Glutamatergic neuron (in vitro differentiated cells): ENCODE data around the gene MMRN2. TPM values are rescaled to one million over a fixed set of nuclear protein-coding genes. Genes with fewer than 3 reads are reported as not detected.

Experiments
- DNase-seq: peaks from one replicate; pipeline ENCODE4 v3.0.0; 2022
- H3K27ac Mint-ChIP-seq: one replicate; pipeline ENCODE4 v1.8.0; 2020; ENCODE audit warnings: mild to moderate bottlenecking, mixed read lengths, inconsistent platforms; ENCODE audit not compliant: unreplicated experiment
- H3K27me3 Mint-ChIP-seq: one replicate; pipeline ENCODE4 v1.8.0; 2020; ENCODE audit warnings: mild to moderate bottlenecking, moderate library complexity, mixed read lengths, inconsistent platforms; ENCODE audit not compliant: unreplicated experiment
- H3K36me3 Mint-ChIP-seq: one replicate; pipeline ENCODE4 v1.8.0; 2020; ENCODE audit warnings: mild to moderate bottlenecking, mixed read lengths, inconsistent platforms; ENCODE audit not compliant: unreplicated experiment
- H3K4me1 Mint-ChIP-seq: one replicate; pipeline ENCODE4 v1.8.0; 2020; ENCODE audit warnings: mild to moderate bottlenecking, low read depth, mixed read lengths, inconsistent platforms; ENCODE audit not compliant: unreplicated experiment
- H3K4me3 Mint-ChIP-seq: one replicate; pipeline ENCODE4 v1.8.0; 2020; ENCODE audit warnings: mild to moderate bottlenecking, mixed read lengths, inconsistent platforms; ENCODE audit not compliant: unreplicated experiment
- H3K9me3 Mint-ChIP-seq: one replicate; pipeline ENCODE4 v1.8.0; 2020; ENCODE audit warnings: mild to moderate bottlenecking, moderate library complexity, mixed read lengths, inconsistent platforms; ENCODE audit not compliant: unreplicated experiment
- total RNA-seq: library from RNA; stranded (reverse); fragmentation: NEBNext Ultra II Directional; extraction: Animal tissue kit (Norgen Biotek cat#: 25700); gene quantifications from one replicate; pipeline ENCODE4 v1.2.1, GENCODE V29; 2021; ENCODE audit not compliant: unreplicated experiment
- TF ChIP-seq, protein P1 (sequence below): fragments of 200-600 bp; sonication (generic); IDR thresholded peaks from one replicate; pipeline ENCODE4 v1.5.0; 2021; ENCODE audit not compliant: partially characterized antibody, unreplicated experiment

Gene MMRN2
- total RNA-seq, 1 donor from 2014 or later = 5.4 TPM

DNA sequence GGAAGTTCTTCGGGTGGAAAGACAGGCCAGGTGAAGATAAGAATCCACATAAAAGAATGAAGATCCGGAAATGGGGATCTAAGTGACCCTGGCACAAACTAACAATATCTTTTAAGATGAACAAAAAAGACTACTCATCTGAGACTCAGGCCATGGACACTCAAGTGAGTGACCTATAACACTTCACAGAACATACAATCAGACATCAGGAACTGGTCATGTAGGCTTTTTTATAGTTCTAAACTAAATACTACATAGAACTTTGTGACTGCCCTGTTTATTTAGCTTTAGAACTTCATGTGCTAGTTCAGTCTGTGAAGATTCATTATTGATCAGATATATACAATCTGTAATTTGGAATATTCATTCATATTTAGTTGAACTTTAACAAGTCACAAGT, 52.8 kb downstream of the MMRN2 start:
- peaks cover 5% of the 10 kb centered on the region for H3K9me3 Mint-ChIP-seq
- peaks cover 2% of the 10 kb centered on the region for H3K4me1 Mint-ChIP-seq
- no peak for DNase-seq
- H3K27ac Mint-ChIP-seq = no peak overlapping the region
- TF ChIP-seq, protein P1, sequence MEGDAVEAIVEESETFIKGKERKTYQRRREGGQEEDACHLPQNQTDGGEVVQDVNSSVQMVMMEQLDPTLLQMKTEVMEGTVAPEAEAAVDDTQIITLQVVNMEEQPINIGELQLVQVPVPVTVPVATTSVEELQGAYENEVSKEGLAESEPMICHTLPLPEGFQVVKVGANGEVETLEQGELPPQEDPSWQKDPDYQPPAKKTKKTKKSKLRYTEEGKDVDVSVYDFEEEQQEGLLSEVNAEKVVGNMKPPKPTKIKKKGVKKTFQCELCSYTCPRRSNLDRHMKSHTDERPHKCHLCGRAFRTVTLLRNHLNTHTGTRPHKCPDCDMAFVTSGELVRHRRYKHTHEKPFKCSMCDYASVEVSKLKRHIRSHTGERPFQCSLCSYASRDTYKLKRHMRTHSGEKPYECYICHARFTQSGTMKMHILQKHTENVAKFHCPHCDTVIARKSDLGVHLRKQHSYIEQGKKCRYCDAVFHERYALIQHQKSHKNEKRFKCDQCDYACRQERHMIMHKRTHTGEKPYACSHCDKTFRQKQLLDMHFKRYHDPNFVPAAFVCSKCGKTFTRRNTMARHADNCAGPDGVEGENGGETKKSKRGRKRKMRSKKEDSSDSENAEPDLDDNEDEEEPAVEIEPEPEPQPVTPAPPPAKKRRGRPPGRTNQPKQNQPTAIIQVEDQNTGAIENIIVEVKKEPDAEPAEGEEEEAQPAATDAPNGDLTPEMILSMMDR = no peak
- peaks cover 11% of the 10 kb centered on the region for H3K36me3 Mint-ChIP-seq
- no peaks in the 10 kb centered on the region for H3K27me3 Mint-ChIP-seq
- no peak overlapping the region for H3K4me3 Mint-ChIP-seq

DNA sequence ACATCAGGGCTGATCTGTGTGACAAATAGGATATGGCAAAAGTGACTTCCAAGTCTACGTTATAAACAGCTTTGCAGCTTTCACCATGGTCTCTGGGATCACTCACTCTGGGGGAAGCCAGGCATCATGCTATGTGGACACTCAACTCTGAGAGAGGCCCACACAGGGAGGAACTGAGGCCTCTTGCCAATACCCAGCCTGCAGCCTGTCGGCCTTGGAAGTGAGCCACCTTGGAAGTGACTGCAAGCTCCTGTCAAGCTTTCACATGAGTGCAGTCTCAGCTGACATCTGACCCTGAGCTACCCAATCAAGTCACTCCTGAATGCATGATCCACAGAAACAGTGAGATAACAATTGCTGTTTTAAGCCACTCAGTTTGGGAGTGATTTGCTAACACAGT, 56.5 kb downstream of the MMRN2 start:
- Mint-ChIP-seq H3K36me3 (no peaks in the 10 kb centered on the region), H3K27me3 (no peaks in the 10 kb centered on the region)
- no peak for DNase-seq

DNA sequence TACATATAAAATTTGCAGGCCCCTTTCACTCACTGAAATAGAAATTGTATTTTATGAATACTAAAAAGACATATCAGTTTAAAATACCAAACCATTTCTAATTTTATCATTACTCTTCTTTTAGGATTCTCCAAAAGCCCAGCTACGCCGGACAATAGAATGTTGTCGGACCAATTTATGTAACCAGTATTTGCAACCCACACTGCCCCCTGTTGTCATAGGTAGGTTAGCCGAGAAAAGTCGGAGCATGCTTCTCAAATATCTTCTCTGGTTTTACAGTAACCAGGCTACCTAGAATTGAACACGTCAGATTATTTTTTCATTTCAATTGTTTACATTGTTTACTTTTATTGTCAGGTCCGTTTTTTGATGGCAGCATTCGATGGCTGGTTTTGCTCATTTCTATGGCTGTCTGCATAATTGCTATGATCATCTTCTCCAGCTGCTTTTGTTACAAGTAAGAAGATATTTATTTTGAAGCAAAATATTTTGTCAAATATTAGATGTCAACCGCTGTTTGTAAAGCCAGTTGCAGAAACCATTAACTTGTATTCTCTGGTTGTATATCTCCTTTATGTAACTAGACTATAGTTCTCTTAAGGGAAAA, 57.6 kb downstream of the MMRN2 start:
- Mint-ChIP-seq H3K4me3 (no peak overlapping the region), H3K36me3 (no peaks in the 10 kb centered on the region), H3K4me1 (peaks cover 20% of the 10 kb centered on the region), H3K27ac (no peak overlapping the region), H3K9me3 (no peaks in the 10 kb centered on the region), H3K27me3 (no peaks in the 10 kb centered on the region)
- TF ChIP-seq, protein P1 = peak; percentile 75
- DNase-seq = peak; percentile 57

More for the DNA sequence above, 56.5 kb downstream of the MMRN2 start:
- H3K27ac Mint-ChIP-seq = no peak overlapping the region
- TF ChIP-seq, protein P1 = no peak
- H3K9me3 Mint-ChIP-seq = no peaks in the 10 kb centered on the region
- no peak overlapping the region for H3K4me3 Mint-ChIP-seq
- H3K4me1 Mint-ChIP-seq = peaks cover 20% of the 10 kb centered on the region

GRCh38 chr10:86899132-86899531, 58.3 kb downstream of the MMRN2 start:
- TF ChIP-seq, protein P1 = no peak
- Mint-ChIP-seq H3K9me3 (no peaks in the 10 kb centered on the region), H3K27ac (peak overlapping the region; percentile 59)

GRCh38 chr10:86898511-86898910, 58.9 kb downstream of the MMRN2 start:
- Mint-ChIP-seq H3K27ac (no peak overlapping the region), H3K27me3 (no peaks in the 10 kb centered on the region), H3K4me3 (no peak overlapping the region), H3K4me1 (peaks cover 20% of the 10 kb centered on the region), H3K36me3 (no peaks in the 10 kb centered on the region), H3K9me3 (no peaks in the 10 kb centered on the region)
- TF ChIP-seq, protein P1 = no peak
- no peak for DNase-seq

More at GRCh38 chr10:86899132-86899531, 58.3 kb downstream of the MMRN2 start:
- Mint-ChIP-seq H3K36me3 (no peaks in the 10 kb centered on the region), H3K27me3 (no peaks in the 10 kb centered on the region), H3K4me1 (peaks cover 20% of the 10 kb centered on the region), H3K4me3 (no peak overlapping the region)
- peak; percentile 20 for DNase-seq
